Mesodermal cell (in vitro differentiated cells): ENCODE measurements around the gene CAPNS2.
"Not testable (repeated sequence)": the region's sequence is repeated elsewhere in the genome, so short reads cannot be mapped to it uniquely, and the experiment has no call there.

Source experiments
- H3K27ac ChIP-seq: 2 replicates; pipeline ENCODE4 v1.7.0; 2013; ENCODE audit warnings: mild to moderate bottlenecking, low read depth, low read length, moderate library complexity; ENCODE audit not compliant: severe bottlenecking
- H3K36me3 ChIP-seq: 2 replicates; pipeline ENCODE4 v1.7.1; 2013; ENCODE audit warnings: mild to moderate bottlenecking, low read length, moderate library complexity; ENCODE audit not compliant: control insufficient read depth, insufficient read depth
- H3K4me1 ChIP-seq: one replicate; pipeline ENCODE4 v1.7.1; 2013; ENCODE audit warnings: mild to moderate bottlenecking, low read length; ENCODE audit not compliant: insufficient read depth, control insufficient read depth, poor library complexity, severe bottlenecking
- H3K4me3 ChIP-seq: 2 replicates; pipeline ENCODE4 v1.7.0; 2013; ENCODE audit warnings: low read length, control low read depth, mild to moderate bottlenecking; ENCODE audit not compliant: insufficient read depth, poor library complexity, severe bottlenecking; ENCODE audit errors: extremely low read depth
- H3K9me3 ChIP-seq: 2 replicates; pipeline ENCODE4 v1.7.1; 2013; ENCODE audit warnings: mild to moderate bottlenecking, low read length, moderate library complexity; ENCODE audit not compliant: control insufficient read depth
- WGBS, 2 experiments: methylation state at CpG; one replicate each; pipeline ENCODE4 v1.1.5; 2013; ENCODE audit warnings: missing lambda C conversion rate in 2 of 2; ENCODE audit not compliant: insufficient coverage in 2 of 2; 5-methylcytosine and 5-hydroxymethylcytosine counted together

CAPNS2 gene

GRCh38 chr16:55588799-55589198 is 22.3 kb downstream of the CAPNS2 start:
- H3K9me3 ChIP-seq, result no peaks in the 10 kb centered on the region
- no peaks in the 10 kb centered on the region for H3K4me1 ChIP-seq
- H3K27ac ChIP-seq, result no peak overlapping the region
- no peak overlapping the region for H3K4me3 ChIP-seq
- H3K36me3 ChIP-seq, result no peaks in the 10 kb centered on the region
- WGBS, 2 experiments, result 60 to 80% methylated on average over 1 to 2 of the region's 6 CpGs

- H3K4me1 ChIP-seq, result no peaks in the 10 kb centered on the region
- no peak overlapping the region for H3K4me3 ChIP-seq
- no peak overlapping the region for H3K27ac ChIP-seq
- no peaks in the 10 kb centered on the region for H3K9me3 ChIP-seq
- H3K36me3 ChIP-seq, result no peaks in the 10 kb centered on the region
Observed at GRCh38 chr16:55592306-55592705, 25.8 kb downstream of the CAPNS2 start.

DNA sequence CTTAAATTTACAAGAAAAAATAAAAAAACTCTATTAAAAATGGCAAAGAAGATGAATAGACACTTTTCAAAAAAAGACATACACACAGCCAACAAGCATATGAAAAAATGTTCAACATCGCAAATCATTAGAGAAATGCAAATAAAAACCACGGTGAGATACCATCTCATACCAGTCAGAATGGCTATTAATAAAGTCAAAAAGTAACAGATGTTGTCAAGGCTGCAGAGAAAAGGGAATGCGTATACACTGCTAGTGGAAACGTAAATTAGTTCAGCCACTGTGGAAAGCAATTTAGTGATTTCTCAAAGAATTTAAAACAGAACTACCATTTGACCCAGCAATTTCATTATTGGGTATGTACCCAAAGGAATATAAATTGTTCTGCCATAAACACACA is 31.4 kb downstream of the CAPNS2 start:
- Histone ChIP-seq H3K9me3 (no peaks in the 10 kb centered on the region), H3K4me1 (no peaks in the 10 kb centered on the region), H3K27ac (no peak overlapping the region), H3K4me3 (no peak overlapping the region), H3K36me3 (no peaks in the 10 kb centered on the region)
- WGBS, 2 experiments, result 100% methylated on average over 1 of the region's 4 CpGs

- H3K9me3 ChIP-seq, result no peaks in the 10 kb centered on the region
- no peaks in the 10 kb centered on the region for H3K36me3 ChIP-seq
- H3K27ac ChIP-seq, result no peak overlapping the region
- no peak overlapping the region for H3K4me3 ChIP-seq
- 77 to 80% methylated on average over 3 of the region's 4 CpGs for WGBS, 2 experiments
- H3K4me1 ChIP-seq, result no peaks in the 10 kb centered on the region
Observed at GRCh38 chr16:55605754-55606336, 39.4 kb downstream of the CAPNS2 start.

DNA sequence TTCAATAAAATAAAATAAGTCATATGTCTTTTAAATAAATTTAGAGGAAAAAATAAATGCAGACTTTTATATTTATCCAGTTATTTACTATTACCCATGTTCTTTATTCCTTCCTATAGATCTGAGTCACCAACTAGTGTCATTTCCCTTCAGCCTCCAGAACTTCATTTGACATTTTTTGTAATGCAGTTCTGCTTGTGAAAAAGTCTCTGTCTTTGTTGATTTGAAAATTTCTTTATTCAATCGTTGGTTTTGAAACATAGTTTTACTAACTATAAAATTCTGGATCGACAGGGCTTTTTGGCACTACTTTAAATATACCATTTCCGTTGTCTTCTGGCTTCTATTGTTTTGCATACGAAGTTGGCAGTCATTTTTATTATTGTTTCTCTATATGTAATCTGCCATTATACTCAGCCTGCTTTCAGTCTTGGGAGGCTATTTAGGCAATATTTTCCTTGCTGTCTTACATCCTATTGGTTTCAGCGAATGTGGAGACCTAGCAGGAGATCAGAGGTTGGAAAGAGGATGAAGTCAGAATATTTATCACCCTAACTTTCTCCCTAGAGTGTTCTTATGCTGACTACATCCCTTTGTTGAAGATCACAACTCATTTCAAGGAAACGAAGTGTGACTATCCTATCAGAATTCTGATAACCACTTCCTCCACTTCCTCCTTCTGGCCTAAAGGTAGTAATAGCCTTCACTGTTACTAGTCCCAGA is 47.3 kb downstream of the CAPNS2 start:
- 25% methylated on average over 1 of the region's 6 CpGs; no CpG with 5 or more reads in 1 of the 2 experiments for WGBS, 2 experiments

GRCh38 chr16:55615071-55615470 is 48.6 kb downstream of the CAPNS2 start:
- Histone ChIP-seq H3K4me3 (no peak overlapping the region), H3K4me1 (no peaks in the 10 kb centered on the region), H3K36me3 (no peaks in the 10 kb centered on the region), H3K27ac (no peak overlapping the region), H3K9me3 (no peaks in the 10 kb centered on the region)
- WGBS, 2 experiments, result 83 to 94% methylated on average over 2 to 3 of the region's 3 CpGs

More for the DNA sequence above, 47.3 kb downstream of the CAPNS2 start:
- Histone ChIP-seq H3K9me3 (no peaks in the 10 kb centered on the region), H3K27ac (no peak overlapping the region), H3K36me3 (no peaks in the 10 kb centered on the region), H3K4me3 (no peak overlapping the region), H3K4me1 (no peaks in the 10 kb centered on the region)

GRCh38 chr16:55615670-55616069 is 49.2 kb downstream of the CAPNS2 start:
- 85 to 94% methylated on average over 11 of the region's 11 CpGs for WGBS, 2 experiments
- not testable (repeated sequence) for H3K4me1 ChIP-seq, H3K4me3 ChIP-seq, H3K9me3 ChIP-seq, H3K36me3 ChIP-seq, H3K27ac ChIP-seq
